ENCODE data around the gene TSPO. TPM values are rescaled to one million over a fixed set of nuclear protein-coding genes. Genes with fewer than 3 reads are reported as not detected.
A peak's percentile ranks its signal among the peaks of the same experiment; 100 is the strongest.

TSPO gene
- total and polyA plus RNA-seq, 2 of the 13 experiments (the other 11 are each of a cell fraction or from before 2014, with no cell fraction given) = 0.46 to 1.4 TPM

GRCh38 chr22:43142880-43143562 lies 8.3 kb upstream of the TSPO start, which contains the start of gene MCAT (continued):
- TF ChIP-seq JUNB (CRISPR knock-in tag; IDR thresholded peaks at IDR 0.05; ENCODE audit: borderline replicate concordance) (no peak), ZMYM3 (CRISPR knock-in tag; IDR thresholded peaks at IDR 0.05) (peak; percentile 75; the same call in 1 of the 2 replicates), AHDC1 (CRISPR knock-in tag; IDR thresholded peaks at IDR 0.05; ENCODE audit: borderline replicate concordance) (no peak), SYNCRIP (IDR thresholded peaks at IDR 0.05; ENCODE audit: insufficient read depth, low read depth, low read length) (no peak), MEIS2 (CRISPR knock-in tag; IDR thresholded peaks at IDR 0.05) (peak; percentile 57; the same call in 1 of the 2 replicates), SIX1 (CRISPR knock-in tag; IDR thresholded peaks at IDR 0.05; ENCODE audit: borderline replicate concordance) (0 out of 2 replicates have a peak, but pooled peaks have one; percentile 18), ZNF230 (CRISPR knock-in tag; IDR thresholded peaks at IDR 0.05) (no peak), ZNF225 (CRISPR knock-in tag; IDR thresholded peaks at IDR 0.05) (no peak; the same call in 1 of the 2 replicates), ZNF12 (CRISPR knock-in tag; IDR thresholded peaks at IDR 0.05) (no peak), ZNF670 (CRISPR knock-in tag; IDR thresholded peaks at IDR 0.05; ENCODE audit: borderline replicate concordance) (no peak), IKZF1 (IDR thresholded peaks at IDR 0.05) (no peak), GMEB1 (CRISPR knock-in tag; IDR thresholded peaks at IDR 0.05; ENCODE audit: borderline replicate concordance) (peak; percentile 100), PITX1 (CRISPR knock-in tag; IDR thresholded peaks at IDR 0.05) (no peak), MED1 (CRISPR knock-in tag; IDR thresholded peaks at IDR 0.05) (peak; percentile 63; the same call in 1 of the 2 replicates), NR3C1 (CRISPR knock-in tag; IDR thresholded peaks at IDR 0.05) (no peak), ZNF343 (CRISPR knock-in tag; IDR thresholded peaks at IDR 0.05) (no peak; the same call in 1 of the 2 replicates)
- TF ChIP-seq, protein P1, sequence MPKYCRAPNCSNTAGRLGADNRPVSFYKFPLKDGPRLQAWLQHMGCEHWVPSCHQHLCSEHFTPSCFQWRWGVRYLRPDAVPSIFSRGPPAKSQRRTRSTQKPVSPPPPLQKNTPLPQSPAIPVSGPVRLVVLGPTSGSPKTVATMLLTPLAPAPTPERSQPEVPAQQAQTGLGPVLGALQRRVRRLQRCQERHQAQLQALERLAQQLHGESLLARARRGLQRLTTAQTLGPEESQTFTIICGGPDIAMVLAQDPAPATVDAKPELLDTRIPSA (CRISPR knock-in tag; IDR thresholded peaks at IDR 0.05; ENCODE audit: borderline replicate concordance) = no peak
- TF ChIP-seq, protein P2, sequence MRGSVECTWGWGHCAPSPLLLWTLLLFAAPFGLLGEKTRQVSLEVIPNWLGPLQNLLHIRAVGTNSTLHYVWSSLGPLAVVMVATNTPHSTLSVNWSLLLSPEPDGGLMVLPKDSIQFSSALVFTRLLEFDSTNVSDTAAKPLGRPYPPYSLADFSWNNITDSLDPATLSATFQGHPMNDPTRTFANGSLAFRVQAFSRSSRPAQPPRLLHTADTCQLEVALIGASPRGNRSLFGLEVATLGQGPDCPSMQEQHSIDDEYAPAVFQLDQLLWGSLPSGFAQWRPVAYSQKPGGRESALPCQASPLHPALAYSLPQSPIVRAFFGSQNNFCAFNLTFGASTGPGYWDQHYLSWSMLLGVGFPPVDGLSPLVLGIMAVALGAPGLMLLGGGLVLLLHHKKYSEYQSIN (CRISPR knock-in tag; IDR thresholded peaks at IDR 0.05; ENCODE audit: borderline replicate concordance) = no peak
- TF ChIP-seq, protein P3, sequence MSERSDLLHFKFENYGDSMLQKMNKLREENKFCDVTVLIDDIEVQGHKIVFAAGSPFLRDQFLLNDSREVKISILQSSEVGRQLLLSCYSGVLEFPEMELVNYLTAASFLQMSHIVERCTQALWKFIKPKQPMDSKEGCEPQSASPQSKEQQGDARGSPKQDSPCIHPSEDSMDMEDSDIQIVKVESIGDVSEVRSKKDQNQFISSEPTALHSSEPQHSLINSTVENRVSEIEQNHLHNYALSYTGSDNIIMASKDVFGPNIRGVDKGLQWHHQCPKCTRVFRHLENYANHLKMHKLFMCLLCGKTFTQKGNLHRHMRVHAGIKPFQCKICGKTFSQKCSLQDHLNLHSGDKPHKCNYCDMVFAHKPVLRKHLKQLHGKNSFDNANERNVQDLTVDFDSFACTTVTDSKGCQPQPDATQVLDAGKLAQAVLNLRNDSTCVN (CRISPR knock-in tag; IDR thresholded peaks at IDR 0.05; ENCODE audit: borderline replicate concordance) = no peak; the same call in 1 of the 2 replicates

All from HepG2 (cell line).